GM12864 (cell line): Measurements from ENCODE around the gene CRAT.
A peak's percentile ranks its signal among the peaks of the same experiment; 100 is the strongest.

ENCODE experiments used
- DNase-seq: peaks from one replicate; pipeline ENCODE4 v3.0.0-alpha.2; 2011; ENCODE audit warnings: low read depth
- H3K4me3 ChIP-seq: 2 replicates; pipeline ENCODE4 v1.5.1; 2011; ENCODE audit warnings: mild to moderate bottlenecking, low read depth, low read length, control low read depth
- CTCF ChIP-seq: IDR thresholded peaks from 2 replicates; pipeline ENCODE4 v1.5.1; 2011; ENCODE audit warnings: low read depth, mild to moderate bottlenecking, moderate library complexity, low read length, control low read depth, inconsistent platforms; ENCODE audit errors: missing control alignments

Gene CRAT

GRCh38 chr9:129095170-129095667 is 15.4 kb downstream of the CRAT start:
- no peak for DNase-seq
- H3K4me3 ChIP-seq, result no peak overlapping the region
- no peak for TF ChIP-seq CTCF

- TF ChIP-seq CTCF, result no peak
- no peak for DNase-seq
- H3K4me3 ChIP-seq, result no peak overlapping the region
These were observed 16.0 kb downstream of the CRAT start for GRCh38 chr9:129094387-129095169.

- no peak for DNase-seq
- TF ChIP-seq CTCF, result no peak
These were observed 16.8 kb downstream of the CRAT start for GRCh38 chr9:129093602-129094386.

GRCh38 chr9:129089246-129089645 is 21.3 kb downstream of the CRAT start:
- TF ChIP-seq CTCF, result no peak
- H3K4me3 ChIP-seq, result no peak overlapping the region
- DNase-seq, result no peak

More at GRCh38 chr9:129093602-129094386, 16.8 kb downstream of the CRAT start:
- no peak overlapping the region for H3K4me3 ChIP-seq

- no peak for DNase-seq
- no peak overlapping the region for H3K4me3 ChIP-seq
- no peak for TF ChIP-seq CTCF
These were observed 26.5 kb downstream of the CRAT start for GRCh38 chr9:129084087-129084486.

GRCh38 chr9:129081388-129081904 is 29.1 kb downstream of the CRAT start:
- peak overlapping the region; percentile 74 for H3K4me3 ChIP-seq
- TF ChIP-seq CTCF, result no peak
- no peak for DNase-seq
